Stromal cell of bone marrow (primary cell): ENCODE measurements around the gene SH3GL1.
A peak's percentile ranks its signal among the peaks of the same experiment; 100 is the strongest.

Experiments
- DNase-seq: peaks from one replicate; pipeline ENCODE4 v3.0.0-alpha.2; 2012; ENCODE audit warnings: low read depth

The SH3GL1 gene

DNA sequence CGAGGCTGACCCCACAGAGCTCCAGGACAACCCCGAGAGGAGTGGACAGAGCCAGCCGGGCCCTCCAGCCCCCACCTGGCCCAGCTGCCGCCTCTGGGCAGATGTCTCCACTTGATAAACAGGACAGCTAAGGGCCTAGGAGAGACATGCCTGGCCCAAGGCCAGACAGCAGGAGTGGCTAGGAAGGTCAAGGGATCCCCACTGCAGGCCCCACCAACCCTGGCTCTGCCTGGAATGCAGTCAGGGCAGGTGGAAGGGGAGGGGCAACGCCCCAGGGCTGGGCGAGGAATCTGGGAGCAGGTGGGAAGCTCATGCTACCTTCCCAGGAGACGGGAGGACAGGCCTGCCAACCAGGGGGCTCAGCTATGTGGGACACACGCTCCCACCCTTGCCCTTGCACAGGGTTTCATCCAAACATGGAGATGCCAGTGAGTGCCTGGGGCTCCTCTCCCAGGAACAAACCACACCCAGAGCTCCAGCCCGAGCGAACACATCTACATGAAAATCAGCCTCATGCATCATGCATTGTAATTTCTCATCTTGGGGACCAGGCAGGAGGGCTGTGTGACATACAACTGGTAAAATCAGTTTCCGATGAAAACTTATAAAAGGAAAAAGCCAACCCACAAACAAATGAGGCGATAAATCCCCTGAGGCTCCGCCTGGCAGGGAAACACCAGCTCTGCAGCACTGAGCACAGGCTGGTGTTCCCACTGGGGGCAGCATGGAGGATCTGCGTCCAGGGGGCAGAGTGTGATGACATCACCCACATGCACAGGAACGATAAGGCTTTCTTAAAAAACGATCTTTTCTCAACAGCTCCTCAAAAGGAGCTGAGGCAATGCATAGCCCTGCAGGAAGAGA is 25.0 kb downstream of the SH3GL1 start:
- DNase-seq, result peak; percentile 54

DNA sequence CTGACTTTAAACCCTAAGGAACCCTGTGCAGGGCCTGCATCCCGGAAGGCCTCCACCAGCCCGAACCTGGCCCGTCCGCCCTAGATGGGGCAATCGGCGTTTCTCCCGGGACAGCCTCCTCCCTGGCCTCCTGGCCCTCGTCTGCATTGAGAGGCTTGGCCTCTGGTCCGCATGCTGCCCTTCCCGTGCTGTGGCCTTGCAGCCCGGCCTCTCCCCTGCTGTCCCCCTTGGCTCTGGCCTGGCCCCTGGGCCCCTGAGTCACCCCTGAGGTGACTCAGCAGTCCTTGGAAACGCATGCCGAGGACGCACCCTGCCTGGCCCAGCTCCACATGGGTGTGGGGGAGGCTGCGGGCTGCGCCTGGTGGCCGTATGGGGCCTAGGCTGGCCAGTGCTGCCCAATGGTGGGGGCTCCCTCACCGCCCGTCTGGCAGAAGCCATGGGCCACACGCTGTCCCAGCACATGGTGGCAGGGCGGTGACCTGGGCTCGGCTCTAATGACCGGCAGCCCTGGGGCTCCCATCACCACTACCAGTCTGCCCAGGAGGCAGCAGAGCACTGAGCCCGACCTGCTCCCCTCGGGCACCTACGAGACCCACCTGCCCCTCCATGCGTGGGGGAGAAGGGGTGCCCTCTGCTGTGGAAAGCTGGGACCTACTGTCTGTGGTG is 25.7 kb downstream of the SH3GL1 start:
- peak; percentile 86 for DNase-seq

- no peak for DNase-seq
Measured at GRCh38 chr19:4373601-4374497, 26.5 kb downstream of the SH3GL1 start.

DNA sequence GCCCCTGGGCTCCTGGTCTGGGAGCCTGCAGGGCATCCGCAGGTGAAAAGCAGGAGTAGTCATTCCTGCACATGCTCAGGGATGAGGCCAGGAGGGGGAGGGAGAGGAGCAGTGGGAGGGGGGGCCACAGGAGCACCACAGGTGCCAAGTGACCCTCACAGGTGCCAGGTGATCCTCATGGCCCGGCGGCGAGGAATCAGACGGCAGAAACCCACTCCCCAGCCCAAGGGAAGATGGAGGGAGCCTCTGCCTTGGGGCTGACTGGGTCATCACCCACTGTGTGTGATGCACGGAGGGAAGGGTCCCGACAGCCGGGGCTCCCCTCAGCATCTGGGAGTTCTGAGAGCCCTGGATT is 27.4 kb downstream of the SH3GL1 start:
- no peak for DNase-seq

GRCh38 chr19:4372165-4373012 is 28.0 kb downstream of the SH3GL1 start:
- DNase-seq, result no peak

GRCh38 chr19:4371247-4372164 is 28.8 kb downstream of the SH3GL1 start:
- no peak for DNase-seq

GRCh38 chr19:4370418-4371041 is 29.8 kb downstream of the SH3GL1 start:
- no peak for DNase-seq

DNA sequence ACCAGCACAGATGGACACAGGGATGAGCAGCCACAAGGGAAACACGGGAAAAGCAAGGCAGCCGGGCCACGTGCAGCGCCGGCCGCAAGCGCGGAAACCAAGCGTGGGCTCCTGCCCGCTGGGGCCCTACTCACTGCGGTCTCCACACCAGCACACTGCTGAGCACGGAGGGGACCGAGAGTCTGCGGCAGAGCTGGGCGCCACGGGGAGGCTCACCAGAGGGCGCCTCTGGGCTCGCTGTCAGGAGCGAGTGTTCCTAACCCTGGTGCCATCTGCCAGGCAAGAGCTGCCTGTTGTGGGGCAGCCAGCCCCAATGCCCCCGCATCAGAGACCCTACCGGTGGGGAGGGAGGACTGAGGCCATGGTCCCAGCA is 30.5 kb downstream of the SH3GL1 start:
- DNase-seq, result no peak

DNA sequence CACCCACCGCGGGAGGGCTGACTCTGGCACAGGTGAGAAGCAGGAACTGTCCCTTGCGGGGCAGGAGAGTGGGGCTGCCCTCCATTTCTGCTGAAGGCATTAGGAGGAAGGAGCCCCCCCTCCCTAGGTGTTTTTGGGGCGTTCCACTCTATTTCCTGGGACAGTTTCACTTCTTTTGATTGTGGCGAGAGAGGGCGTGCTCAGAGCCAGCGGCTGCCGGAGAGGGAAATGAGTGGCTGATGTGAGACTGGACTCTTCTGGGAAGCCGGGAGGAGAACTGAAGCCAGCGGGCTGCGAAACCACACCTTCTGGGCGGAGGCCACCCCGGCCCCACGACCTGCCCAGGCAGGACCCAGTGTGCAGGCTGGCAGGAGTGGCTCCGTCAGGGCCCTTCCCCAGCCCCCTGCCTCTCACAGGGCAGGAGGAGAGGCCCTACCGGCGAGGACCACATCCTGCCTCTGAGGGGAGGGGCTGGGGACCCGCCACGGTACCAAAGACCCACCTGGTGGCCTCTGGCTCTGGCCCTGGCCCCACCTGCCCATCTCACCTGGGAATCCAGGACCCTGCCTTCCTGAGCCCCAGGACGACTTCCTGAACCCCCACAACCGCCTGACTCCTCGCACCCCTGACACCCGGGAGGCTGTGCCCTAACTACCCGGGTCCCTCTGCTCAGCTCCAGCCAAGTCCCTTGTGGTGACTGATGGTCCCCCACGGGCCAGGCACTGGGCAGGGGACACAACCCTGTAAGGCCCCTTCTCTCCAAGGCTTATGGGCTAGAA is 31.0 kb downstream of the SH3GL1 start:
- no peak for DNase-seq

DNA sequence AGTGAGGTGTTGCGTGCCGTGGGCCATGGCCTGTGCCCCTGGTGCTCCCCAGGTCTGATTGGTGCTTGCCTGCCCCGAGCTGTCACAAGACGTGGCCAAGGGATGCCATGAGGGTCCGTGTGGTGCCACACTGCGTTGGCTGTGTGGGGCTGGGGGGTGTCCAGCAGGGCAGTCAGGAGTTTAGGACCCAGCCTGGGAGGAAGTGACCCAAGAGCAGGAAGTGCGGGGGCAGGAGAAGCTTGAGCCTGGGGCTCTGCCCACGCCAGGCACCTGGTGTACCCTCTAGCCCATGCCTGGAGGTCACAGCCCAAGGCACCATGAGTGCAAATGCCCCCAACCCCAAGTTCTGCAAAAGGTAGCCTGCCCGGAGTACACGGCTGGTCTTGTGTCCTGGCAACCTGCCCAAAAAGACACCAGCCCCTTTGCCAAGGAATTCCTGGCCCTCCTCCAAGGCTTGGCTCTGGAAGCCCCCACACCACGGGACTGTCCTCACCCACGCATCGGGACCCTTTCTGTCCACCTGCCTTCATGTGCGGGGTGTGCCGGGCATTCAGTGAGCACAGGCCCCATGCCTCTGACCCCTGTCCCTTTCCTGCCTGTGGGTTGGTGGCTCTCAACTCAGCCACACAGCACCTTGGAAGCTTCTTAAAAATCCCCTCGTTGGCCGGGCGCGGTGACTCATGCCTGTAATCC is 32.1 kb downstream of the SH3GL1 start:
- DNase-seq, result no peak

DNA sequence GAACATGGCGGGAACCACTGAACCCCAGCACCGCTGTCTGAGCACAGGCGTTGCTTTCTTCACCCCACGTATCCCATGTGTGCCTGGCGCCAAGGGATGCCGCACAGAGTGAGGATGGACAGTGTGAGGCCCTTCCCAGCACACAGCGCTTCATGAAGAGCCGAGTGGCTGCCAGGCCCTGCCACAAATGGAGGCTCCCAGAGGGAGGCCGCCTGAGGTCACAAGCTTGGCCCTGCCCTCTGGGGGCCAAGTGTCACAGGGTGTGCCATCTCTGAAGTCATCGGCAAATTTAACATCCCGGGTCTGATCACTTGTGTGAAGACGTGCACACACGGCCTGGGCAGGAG is 32.6 kb downstream of the SH3GL1 start:
- no peak for DNase-seq

- no peak for DNase-seq
Measured at GRCh38 chr19:4367336-4367723, 33.0 kb downstream of the SH3GL1 start.

DNA sequence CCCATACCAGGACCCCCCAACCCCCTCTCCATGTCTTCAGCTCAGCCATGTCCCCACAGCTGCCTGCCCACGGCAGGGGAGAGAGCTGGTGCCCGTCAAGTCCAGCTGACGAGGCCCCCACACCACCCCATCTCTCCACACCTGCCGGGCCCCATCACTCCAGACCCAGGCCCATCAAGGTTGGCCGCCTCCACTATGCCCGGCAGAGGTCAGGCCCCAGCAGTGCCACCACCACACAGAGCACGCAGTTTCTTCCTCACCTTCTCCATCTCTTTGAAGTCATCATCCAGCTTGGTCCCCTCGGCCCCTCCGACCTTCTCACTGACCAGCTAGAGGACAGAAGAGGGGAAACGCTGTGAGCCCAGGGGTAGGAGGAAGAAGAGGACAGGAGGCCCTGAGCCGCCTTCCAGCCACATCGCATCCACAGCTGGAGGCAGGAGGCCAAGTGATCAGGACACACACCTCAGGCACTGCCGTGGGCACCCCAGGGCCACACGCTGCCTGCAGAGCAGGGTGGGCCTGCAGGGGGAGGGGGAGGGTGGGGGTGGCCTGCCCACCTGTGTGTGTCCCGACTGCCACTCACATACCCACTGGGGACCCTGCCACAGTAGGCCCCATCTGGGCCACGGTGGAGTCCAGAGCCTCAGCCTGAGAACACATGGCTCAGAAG is 33.5 kb downstream of the SH3GL1 start:
- DNase-seq, result no peak

DNA sequence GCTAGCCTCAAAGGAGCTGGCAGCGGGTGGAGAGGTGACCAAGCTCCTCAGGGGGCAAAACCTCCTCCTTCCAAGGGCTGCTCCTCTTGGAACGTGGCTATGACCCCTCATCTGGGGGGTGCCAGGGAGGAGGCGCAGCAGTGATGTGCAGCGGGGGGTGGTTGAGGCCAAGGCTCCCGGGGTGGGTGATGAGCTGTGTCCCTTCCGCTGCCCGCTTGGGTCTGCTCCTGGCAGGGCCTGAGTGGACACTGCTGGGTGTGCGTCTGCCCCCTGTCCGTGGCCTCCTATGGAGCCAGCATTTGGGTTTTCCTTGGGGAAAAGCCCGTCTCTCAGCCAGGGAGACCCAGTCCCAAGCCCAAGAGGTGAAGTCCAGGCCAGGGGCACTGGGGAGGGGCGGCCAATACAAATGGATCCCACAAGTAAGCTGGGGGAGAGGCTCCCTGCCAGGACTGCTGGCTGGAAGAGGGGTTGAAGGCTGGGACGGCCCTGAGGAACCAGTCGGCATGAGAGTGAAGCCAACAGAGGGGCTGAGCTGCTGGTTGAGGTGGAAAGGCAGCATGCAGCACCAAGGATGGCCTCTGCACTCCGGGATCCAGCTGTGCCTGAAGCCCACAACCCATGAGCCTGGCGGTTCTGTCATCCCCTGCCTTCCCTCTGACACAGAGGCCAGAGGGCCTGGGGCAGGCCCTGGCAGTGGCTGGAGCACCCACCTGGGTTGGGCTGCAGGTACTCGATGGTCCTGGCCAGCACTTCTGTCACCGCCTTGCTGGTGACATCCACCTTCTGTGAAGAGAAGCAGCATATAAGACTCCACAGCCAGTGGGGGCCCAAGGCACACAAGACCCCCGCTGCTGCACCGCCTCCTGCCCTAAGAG is 34.3 kb downstream of the SH3GL1 start:
- no peak for DNase-seq

DNA sequence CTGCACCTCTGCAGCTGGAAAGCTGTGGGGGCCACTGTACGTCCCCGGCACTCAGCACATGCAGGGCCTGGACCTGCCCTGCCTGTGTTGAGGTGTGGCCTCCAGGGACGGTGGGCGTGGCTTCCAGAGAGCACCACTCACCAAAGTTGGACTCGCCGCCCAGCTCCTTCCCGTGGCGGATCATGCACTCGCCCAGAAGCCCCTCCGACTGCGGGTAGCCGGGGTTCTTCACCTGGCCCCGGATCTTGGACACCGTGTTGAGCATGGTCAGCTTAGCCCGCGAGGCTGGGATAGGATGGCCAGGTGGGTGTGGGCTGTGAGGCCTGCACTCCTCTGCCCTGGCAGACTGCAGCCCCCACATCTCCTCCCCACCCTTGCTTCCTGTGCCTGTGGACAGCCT is 35.0 kb downstream of the SH3GL1 start:
- DNase-seq, result no peak

GRCh38 chr19:4363571-4364304 is 36.6 kb downstream of the SH3GL1 start:
- DNase-seq, result no peak
